Body of pancreas (tissue), 4 donors: ENCODE measurements around the gene RNF5.

Source experiments
- POLR2A ChIP-seq, 3 donors: fragments of 450-650 bp; IDR thresholded peaks; one replicate each; pipeline ENCODE4 v1.6.1; 2016; ENCODE audit warnings: antibody characterized with exemption in 3 of 3, mild to moderate bottlenecking in 2 of 3
- TF ChIP-seq, protein P1 (sequence below), 7 experiments: fragments of 450-650 bp in 4 of 7; fragments of 200-600 bp in 3 of 7; sonication (generic) in 3 of 7; IDR thresholded peaks; one replicate each; pipeline ENCODE4 v1.5.1; 2016 to 2019; ENCODE audit warnings: antibody characterized with exemption in 7 of 7

- TF ChIP-seq, protein P1, sequence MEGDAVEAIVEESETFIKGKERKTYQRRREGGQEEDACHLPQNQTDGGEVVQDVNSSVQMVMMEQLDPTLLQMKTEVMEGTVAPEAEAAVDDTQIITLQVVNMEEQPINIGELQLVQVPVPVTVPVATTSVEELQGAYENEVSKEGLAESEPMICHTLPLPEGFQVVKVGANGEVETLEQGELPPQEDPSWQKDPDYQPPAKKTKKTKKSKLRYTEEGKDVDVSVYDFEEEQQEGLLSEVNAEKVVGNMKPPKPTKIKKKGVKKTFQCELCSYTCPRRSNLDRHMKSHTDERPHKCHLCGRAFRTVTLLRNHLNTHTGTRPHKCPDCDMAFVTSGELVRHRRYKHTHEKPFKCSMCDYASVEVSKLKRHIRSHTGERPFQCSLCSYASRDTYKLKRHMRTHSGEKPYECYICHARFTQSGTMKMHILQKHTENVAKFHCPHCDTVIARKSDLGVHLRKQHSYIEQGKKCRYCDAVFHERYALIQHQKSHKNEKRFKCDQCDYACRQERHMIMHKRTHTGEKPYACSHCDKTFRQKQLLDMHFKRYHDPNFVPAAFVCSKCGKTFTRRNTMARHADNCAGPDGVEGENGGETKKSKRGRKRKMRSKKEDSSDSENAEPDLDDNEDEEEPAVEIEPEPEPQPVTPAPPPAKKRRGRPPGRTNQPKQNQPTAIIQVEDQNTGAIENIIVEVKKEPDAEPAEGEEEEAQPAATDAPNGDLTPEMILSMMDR (IDR thresholded peaks at IDR 0.05) = no peak
- no peak for TF ChIP-seq POLR2A (IDR thresholded peaks at IDR 0.05)
Observed at GRCh38 chr6:32179766-32180405, 1.7 kb downstream of the RNF5 start.
